AG10803 (cell line): ENCODE measurements around the gene MAST3.

ENCODE experiments used
- DNase-seq: peaks from one replicate; pipeline ENCODE4 v3.0.0; 2010; ENCODE audit warnings: low read depth
- H3K4me3 ChIP-seq: 2 replicates; pipeline ENCODE4 v1.5.1; 2011; ENCODE audit warnings: mild to moderate bottlenecking, low read length, control low read depth
- TF ChIP-seq, protein P1 (sequence below): conservative IDR thresholded peaks from 2 replicates; pipeline ENCODE4 v1.5.1; 2011; ENCODE audit warnings: mild to moderate bottlenecking, low read length, control low read depth, inconsistent platforms

Gene MAST3

DNA sequence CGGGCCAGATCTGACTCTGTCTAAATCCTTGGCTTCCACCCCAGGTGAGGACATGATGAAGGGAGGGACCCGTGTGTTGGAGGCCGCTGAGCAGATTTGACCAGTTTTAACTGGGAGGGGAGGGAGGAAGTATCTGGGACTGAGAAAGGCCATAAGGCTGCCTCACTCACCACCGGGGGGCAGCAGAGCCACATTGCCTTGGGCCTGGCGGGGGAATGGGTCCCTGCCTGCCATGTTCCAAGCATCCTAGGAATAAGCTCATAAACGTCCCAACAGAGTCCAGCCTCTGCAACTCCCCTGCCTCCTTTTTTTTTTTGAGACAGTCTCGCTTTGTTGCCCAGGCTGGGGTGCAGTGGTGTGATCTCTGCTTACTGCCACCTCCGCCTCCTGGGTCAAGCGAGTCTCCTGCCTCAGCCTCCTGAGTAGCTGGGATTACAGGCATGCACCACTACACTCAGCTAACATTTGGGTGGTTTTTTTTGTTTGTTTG lies 15.5 kb downstream of the MAST3 start:
- H3K4me3 ChIP-seq, result no peak overlapping the region
- TF ChIP-seq, protein P1, sequence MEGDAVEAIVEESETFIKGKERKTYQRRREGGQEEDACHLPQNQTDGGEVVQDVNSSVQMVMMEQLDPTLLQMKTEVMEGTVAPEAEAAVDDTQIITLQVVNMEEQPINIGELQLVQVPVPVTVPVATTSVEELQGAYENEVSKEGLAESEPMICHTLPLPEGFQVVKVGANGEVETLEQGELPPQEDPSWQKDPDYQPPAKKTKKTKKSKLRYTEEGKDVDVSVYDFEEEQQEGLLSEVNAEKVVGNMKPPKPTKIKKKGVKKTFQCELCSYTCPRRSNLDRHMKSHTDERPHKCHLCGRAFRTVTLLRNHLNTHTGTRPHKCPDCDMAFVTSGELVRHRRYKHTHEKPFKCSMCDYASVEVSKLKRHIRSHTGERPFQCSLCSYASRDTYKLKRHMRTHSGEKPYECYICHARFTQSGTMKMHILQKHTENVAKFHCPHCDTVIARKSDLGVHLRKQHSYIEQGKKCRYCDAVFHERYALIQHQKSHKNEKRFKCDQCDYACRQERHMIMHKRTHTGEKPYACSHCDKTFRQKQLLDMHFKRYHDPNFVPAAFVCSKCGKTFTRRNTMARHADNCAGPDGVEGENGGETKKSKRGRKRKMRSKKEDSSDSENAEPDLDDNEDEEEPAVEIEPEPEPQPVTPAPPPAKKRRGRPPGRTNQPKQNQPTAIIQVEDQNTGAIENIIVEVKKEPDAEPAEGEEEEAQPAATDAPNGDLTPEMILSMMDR, result peak; percentile 88
- peak; percentile 72 for DNase-seq

DNA sequence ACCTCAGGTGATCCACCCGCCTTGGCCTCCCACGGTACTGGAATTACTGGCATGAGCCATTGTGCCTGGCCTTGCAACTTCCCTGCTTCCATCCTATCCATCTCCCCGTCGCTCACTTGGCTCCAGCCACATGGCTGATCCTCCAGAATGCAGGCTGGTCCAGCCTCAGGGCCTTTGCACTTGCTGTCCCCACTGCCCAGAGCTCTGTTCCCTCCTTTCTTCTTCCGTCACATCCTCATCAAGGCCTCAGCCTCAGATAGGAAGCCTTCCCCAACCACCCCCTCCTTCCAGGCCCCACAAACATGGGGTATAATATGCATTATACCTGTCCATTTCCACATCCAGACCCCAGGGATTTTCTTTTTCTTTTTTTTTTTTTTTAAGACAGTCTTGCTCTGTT lies 16.2 kb downstream of the MAST3 start:
- no peak overlapping the region for H3K4me3 ChIP-seq
- TF ChIP-seq, protein P1, result no peak
- DNase-seq, result no peak

DNA sequence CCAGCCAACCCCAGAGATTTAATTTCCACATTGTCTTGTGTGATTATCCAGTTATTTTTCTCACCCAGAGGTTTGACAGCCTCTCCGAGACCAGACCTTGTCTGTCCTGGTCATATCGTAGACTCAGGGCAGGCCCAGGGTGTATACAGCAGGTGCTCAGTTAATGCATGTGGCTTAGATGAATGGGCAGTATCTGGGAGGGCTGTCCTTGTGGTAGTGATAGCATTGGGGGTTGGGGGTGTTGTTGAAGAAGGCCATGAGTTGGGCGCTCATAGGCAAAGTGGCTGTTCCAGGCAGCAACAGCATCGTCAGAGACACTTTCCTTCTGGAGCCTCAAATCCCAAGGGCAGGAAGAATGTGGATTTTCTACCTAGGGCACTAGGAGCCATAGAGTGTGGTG lies 16.9 kb downstream of the MAST3 start:
- no peak overlapping the region for H3K4me3 ChIP-seq
- no peak for DNase-seq
- TF ChIP-seq, protein P1, result no peak

DNA sequence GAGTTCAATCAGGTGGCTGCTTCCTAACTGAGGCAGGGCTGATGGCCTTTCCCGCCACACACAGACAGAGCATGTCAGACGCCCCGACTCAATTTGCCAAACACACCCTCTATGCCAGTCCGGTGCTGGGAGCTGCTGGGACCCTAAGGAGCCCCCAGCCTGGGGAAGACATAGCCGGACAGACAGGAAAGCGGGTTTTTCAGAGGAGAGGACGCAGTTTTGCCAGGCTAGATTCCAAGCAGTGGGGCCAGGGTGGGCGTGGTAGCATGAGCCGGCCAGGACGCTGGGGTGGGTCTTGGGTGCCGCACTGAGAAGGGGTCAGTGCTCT lies 19.8 kb downstream of the MAST3 start:
- H3K4me3 ChIP-seq, result peak overlapping the region; percentile 59
- DNase-seq, result no peak
- TF ChIP-seq, protein P1, result no peak

DNA sequence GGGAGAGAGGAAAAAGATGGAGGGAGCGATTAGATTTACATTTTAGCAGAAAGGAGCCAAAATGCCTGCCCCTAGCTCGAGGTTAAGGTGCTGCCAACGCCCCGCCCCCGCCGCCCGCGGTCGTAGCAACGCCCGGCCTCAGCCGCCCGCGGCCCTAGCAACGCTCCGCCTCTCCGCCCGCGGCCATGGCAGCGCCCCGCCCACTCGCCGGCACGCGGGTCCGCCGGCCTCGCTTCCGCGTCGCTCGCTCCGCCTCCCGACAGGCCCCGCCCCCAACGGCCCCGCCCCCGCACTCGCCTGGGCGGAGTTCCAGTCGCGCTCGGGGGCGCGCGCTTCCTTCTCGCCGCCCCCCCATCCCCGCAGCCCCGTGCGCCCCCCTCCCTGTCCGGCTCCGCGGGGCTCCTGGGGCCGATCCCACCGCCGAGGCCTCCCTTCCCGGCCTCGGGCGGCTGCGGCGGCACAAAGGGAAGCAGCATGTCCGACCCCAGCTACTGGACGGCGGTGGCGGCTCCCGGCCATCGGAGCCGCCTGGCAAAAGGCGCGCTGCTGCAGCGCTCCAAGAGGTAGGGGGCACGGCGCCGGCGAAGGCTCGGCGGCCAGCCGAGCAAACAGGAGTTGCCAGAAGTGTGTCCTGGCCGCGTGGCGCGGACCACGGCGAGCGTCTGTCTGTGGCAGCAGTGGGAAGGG lies 20.3 kb downstream of the MAST3 start:
- peak; percentile 72 for DNase-seq
- H3K4me3 ChIP-seq, result peak overlapping the region; percentile 61
- TF ChIP-seq, protein P1, result no peak

DNA sequence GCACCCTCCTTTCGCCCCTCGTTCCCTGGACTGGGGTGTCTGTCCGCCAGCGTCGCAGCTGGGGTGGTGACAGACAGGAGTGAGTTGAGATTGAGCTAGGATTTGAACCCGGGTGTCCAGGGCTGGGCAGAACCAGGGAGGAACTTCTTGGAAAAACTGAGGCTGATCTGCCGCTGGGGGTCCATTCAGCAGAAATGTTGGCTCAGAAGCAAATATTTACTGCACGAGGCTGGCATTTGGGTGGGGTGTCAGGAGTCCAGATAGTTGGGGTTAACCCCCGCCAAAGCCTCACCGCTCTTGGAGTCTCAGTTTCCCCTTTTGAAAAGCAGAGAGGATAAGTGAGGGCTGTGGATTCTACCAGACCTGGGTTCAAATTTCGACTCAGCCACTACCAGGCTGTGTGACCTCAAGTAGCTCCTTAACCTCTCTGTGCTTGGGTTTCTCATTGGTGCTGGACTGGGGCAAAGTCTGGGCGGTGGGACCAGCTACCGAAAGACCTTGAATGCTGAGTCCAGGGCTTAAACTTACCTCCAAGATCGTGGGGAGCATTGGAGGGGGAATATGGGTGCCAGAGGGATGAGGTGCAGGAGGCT lies 20.9 kb downstream of the MAST3 start:
- no peak for DNase-seq
- TF ChIP-seq, protein P1, result no peak
- H3K4me3 ChIP-seq, result peak overlapping the region; percentile 61
